Rectal smooth muscle tissue (tissue), 1 donor: ENCODE measurements around the gene UNCX.

Source experiments
- H3K27ac ChIP-seq: one replicate; pipeline ENCODE4 v1.7.0; 2013; ENCODE audit warnings: low read depth, low read length, inconsistent platforms
- H3K27me3 ChIP-seq: one replicate; pipeline ENCODE4 v1.7.0; 2013; ENCODE audit warnings: low read length; ENCODE audit not compliant: control insufficient read depth, insufficient read depth
- H3K36me3 ChIP-seq: one replicate; pipeline ENCODE4 v1.7.0; 2013; ENCODE audit warnings: low read length; ENCODE audit not compliant: control insufficient read depth, insufficient read depth
- H3K4me1 ChIP-seq: one replicate; pipeline ENCODE4 v1.7.0; 2013; ENCODE audit warnings: low read length; ENCODE audit not compliant: control insufficient read depth, insufficient read depth
- H3K4me3 ChIP-seq: one replicate; pipeline ENCODE4 v1.7.0; 2013; ENCODE audit warnings: low read length
- H3K9ac ChIP-seq: one replicate; pipeline ENCODE4 v1.7.0; 2013; ENCODE audit warnings: low read length

UNCX gene

GRCh38 chr7:1237704-1238255, 5.1 kb downstream of the UNCX start:
- H3K4me3 ChIP-seq = no peak overlapping the region
- no peak overlapping the region for H3K9ac ChIP-seq
- no peaks in the 10 kb centered on the region for H3K4me1 ChIP-seq
- peaks cover 57% of the 10 kb centered on the region for H3K27me3 ChIP-seq
- no peaks in the 10 kb centered on the region for H3K36me3 ChIP-seq
- H3K27ac ChIP-seq = no peak overlapping the region

DNA sequence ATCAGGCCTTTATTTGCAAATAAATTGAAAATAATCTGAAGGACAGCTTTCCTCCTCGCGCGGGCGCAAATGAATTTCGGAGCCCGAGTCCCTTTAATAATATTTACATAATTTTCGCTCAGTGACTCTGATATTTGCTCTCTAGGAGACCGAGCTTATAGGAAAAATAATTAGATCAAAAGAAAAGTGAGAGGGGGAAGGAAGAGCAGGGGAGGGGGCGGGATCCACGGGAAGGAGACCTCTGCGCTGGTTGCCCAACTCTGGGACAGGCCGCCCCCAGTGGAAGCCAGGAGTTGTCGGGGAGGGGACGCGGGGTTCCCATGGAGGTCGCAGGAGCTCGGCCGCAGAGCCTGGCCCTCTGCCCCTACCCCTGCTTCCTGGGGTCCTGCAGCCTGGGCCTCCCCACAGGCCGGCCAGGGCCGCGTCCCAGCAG, 5.8 kb downstream of the UNCX start:
- no peaks in the 10 kb centered on the region for H3K4me1 ChIP-seq
- peaks cover 56% of the 10 kb centered on the region for H3K27me3 ChIP-seq
- H3K36me3 ChIP-seq = no peaks in the 10 kb centered on the region
- no peak overlapping the region for H3K9ac ChIP-seq
- no peak overlapping the region for H3K27ac ChIP-seq
- H3K4me3 ChIP-seq = no peak overlapping the region

DNA sequence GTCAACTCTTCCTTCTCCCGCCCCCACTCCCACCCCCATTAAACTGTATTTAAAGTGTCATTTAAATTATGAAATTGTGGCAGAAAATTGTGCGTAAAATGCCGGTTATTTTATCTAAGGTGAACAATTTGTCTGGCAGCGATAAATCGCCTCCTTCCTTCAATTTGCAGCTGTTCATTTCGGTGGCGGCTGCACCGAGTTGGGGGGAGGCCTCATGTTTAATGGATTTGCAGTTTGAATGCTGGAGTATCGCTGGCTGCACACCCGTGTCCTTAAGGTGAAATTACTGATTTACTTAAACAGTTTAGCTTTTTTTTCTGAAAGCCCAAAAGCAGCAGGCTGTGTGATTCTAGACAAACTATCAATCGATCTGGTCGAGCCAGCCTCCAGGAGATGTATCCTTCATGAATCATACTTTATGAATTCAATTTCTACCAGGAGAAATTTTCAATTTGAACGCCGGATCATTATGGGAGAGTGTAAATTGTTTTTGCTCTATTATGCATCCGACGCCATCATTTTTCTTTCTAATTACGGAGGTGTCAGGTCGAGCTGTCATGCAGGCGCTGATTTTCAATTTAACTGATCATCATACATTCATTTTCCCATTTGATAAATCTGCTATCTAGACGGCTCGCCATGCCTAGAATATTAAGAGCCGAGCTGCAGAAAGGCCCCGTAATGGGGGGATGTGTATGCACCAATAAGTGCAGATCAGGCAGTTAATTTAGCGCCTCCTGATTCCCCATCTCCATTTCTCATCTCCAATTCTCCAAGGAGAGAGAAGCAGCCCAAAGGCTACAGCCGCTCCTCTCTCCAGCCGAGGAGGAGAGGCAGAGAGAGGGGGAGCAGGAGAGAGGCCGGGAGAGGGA, 6.5 kb downstream of the UNCX start:
- peaks cover 56% of the 10 kb centered on the region for H3K27me3 ChIP-seq
- H3K4me1 ChIP-seq = no peaks in the 10 kb centered on the region
- H3K27ac ChIP-seq = no peak overlapping the region
- no peak overlapping the region for H3K9ac ChIP-seq
- no peak overlapping the region for H3K4me3 ChIP-seq
- no peaks in the 10 kb centered on the region for H3K36me3 ChIP-seq

DNA sequence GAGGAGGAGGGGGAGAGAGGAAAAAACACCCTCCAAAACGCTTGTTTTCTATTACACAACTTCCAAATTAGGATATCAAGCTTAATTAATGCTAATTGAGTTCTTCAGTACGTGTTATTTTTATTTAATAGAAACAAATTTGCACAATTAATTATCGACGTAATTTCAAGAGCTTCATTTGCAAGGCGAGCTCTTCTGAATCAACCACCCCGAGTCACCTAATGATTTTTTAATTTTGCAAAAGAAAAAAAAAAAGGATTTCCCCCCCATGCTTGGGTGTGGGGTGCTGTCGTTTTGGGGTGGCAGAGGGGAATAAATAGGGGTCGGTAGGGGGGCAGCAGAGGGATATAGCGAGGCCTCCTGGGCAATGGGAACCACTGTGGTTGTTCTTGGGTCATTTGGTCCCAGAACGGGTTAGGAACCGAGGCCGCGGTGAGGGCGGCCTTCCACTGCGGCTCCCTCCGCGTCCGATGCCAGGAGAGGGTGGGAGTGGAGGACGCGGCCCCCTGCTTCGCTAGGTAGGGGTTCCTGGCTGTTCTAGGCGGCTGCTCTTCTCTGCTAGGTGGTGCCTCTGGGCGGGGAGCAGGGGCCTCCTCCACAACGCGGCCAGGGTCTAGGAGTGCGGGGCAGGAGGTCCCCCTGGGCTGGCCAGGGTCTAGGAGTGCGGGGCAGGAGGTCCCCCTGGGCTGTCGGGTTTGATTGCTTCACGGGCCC, 7.3 kb downstream of the UNCX start:
- H3K4me1 ChIP-seq = no peaks in the 10 kb centered on the region
- H3K27me3 ChIP-seq = peaks cover 56% of the 10 kb centered on the region
- no peak overlapping the region for H3K27ac ChIP-seq
- no peak overlapping the region for H3K9ac ChIP-seq
- H3K4me3 ChIP-seq = no peak overlapping the region
- no peaks in the 10 kb centered on the region for H3K36me3 ChIP-seq

DNA sequence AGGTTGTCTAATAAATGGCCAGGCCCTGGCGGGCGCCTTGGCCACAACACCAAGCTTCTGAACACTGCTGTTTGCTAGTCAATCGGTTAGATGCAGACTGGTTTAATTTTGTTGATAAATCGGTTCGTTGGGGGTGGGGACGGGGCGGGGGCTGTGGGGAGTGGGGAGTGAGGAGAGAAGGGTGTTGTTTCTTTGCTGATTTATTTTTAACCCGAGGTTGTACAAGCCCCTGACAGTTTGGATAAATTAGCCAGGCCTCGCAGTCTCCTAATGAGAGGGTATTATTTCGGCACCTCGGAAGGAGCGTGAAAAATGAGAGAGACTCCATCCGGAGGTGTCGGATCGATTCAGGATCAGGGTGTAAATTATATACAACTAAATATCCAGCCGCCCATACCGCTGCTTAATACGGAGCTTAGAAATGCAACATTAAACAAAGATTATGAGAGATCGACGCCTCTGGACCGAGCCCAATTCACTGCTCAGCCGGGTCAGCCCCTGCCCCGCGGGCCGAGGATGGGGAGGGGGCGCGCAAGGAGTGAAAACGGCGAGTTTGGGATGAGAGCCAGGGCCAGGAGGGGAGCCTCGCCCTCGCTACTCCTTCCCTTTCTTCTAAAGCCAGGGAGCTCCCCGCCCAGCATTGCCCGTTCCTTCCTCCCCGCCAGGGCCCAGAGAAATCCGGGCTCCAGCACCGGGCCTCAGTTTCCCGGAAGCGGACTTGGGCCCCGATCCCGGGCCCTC, 8.0 kb downstream of the UNCX start:
- H3K27ac ChIP-seq = no peak overlapping the region
- H3K27me3 ChIP-seq = peaks cover 56% of the 10 kb centered on the region
- H3K9ac ChIP-seq = no peak overlapping the region
- no peak overlapping the region for H3K4me3 ChIP-seq
- H3K4me1 ChIP-seq = no peaks in the 10 kb centered on the region
- H3K36me3 ChIP-seq = no peaks in the 10 kb centered on the region

- Histone ChIP-seq H3K4me3 (no peak overlapping the region), H3K27me3 (peaks cover 55% of the 10 kb centered on the region), H3K9ac (no peak overlapping the region)
These were observed 8.6 kb downstream of the UNCX start for GRCh38 chr7:1241258-1241602.

DNA sequence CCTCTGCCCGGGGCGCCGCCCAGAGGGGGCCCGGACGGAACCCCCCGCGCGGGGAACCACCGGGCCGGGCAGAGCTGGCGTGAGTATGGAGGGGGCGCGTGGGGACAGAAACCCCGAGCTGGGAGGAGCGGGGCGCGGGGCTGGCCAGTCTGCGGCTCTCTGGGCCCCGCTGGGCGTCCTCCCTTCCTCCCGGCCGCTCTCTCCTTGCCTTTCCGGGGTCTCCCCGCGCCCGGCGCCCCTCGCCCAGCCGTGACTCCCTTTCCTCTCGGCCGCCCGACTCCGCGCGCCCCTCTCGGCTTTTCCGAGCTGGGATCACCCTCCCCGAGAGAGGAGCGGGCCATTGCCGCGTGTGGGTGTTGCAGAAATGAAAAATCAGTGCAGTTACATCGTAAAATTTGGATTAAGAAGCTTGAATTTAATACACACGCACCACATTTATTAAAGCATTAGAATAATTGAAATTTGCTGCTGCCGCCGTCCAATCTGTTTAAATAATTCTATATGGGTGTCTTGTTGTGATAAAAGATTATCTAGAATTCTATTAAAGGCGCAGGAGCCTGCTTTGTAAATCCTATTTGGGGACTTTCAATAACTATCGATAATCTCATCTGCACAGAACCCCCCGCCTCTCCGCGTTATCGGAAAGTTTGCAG, 9.1 kb downstream of the UNCX start:
- no peak overlapping the region for H3K27ac ChIP-seq
- H3K36me3 ChIP-seq = no peaks in the 10 kb centered on the region
- H3K4me3 ChIP-seq = no peak overlapping the region
- H3K9ac ChIP-seq = no peak overlapping the region
- no peaks in the 10 kb centered on the region for H3K4me1 ChIP-seq
- peaks cover 58% of the 10 kb centered on the region for H3K27me3 ChIP-seq

More at GRCh38 chr7:1241258-1241602, 8.6 kb downstream of the UNCX start:
- no peaks in the 10 kb centered on the region for H3K4me1 ChIP-seq
- no peaks in the 10 kb centered on the region for H3K36me3 ChIP-seq
- no peak overlapping the region for H3K27ac ChIP-seq

- Histone ChIP-seq H3K27me3 (peaks cover 56% of the 10 kb centered on the region), H3K4me1 (no peaks in the 10 kb centered on the region), H3K27ac (no peak overlapping the region), H3K9ac (no peak overlapping the region), H3K4me3 (no peak overlapping the region), H3K36me3 (no peaks in the 10 kb centered on the region)
These were observed 9.6 kb downstream of the UNCX start for GRCh38 chr7:1242256-1242605.

DNA sequence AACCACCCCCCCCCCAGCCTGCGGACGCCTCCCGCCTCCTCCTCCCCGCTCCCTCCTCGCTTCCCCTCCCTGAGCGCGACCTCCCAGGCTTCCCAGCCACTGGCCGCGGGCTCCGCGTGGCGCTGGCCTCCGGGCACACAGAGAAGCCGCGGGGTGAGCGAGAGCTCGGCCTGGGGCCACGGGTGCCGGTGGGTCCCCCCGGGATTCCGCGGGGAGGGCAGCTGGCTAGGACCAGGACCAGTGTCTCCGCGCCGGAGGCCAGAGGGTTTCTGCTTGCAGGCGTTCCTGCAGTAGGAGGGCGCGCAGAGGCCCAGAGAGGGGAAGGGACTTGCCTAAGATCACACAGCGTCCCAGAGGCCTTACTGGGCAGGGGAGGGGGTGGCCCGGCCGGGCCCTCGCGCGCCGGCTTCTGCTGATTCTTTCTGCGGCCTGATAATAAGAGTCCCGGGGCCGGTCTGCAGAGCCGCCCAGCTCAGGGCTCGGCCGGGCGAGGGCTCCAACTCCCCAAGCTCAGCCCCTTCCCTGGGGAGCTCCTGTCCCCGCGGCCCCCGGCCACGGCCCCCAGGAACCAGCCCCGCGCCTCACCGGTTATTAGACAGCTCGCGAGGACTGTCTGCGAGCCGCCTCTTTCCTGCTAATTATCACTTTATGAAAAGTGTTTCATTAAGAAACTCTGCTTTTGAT, 10.1 kb downstream of the UNCX start:
- peaks cover 56% of the 10 kb centered on the region for H3K27me3 ChIP-seq
- no peak overlapping the region for H3K4me3 ChIP-seq
- H3K36me3 ChIP-seq = no peaks in the 10 kb centered on the region
- no peak overlapping the region for H3K9ac ChIP-seq
- H3K27ac ChIP-seq = no peak overlapping the region
- H3K4me1 ChIP-seq = no peaks in the 10 kb centered on the region

DNA sequence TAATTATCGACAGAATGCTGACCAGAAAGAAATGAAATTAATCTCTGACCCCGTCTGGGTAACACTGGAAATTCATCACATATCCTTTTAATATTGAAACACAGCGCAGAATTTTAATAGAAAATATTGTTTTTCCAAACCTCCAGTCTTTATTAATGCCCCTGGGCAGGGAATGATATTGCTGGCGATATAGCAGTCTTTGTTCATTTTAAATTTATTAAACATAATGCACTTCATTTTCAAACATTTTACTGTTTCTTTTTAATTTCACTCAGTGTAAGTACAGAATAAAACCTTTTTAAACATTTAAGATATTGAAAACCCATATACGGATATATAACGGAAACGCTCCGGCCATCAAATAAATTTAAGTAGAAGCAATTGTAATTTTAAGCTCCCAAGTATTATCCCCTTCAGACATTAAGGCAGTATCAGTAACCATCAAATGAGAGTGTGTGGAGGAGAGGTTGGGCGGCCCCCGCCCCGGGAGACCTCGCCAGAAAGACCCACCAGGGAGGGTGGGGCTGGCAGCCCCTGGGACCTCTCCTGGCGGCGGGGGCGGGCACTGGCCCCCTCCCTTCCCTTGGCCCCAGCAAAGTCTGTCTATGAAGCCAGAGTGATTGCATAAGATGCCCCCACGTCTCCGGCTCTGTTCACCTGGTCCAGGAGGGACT, 10.8 kb downstream of the UNCX start:
- Histone ChIP-seq H3K36me3 (no peaks in the 10 kb centered on the region), H3K27ac (no peak overlapping the region), H3K9ac (no peak overlapping the region), H3K4me3 (no peak overlapping the region), H3K4me1 (no peaks in the 10 kb centered on the region), H3K27me3 (peaks cover 59% of the 10 kb centered on the region)

DNA sequence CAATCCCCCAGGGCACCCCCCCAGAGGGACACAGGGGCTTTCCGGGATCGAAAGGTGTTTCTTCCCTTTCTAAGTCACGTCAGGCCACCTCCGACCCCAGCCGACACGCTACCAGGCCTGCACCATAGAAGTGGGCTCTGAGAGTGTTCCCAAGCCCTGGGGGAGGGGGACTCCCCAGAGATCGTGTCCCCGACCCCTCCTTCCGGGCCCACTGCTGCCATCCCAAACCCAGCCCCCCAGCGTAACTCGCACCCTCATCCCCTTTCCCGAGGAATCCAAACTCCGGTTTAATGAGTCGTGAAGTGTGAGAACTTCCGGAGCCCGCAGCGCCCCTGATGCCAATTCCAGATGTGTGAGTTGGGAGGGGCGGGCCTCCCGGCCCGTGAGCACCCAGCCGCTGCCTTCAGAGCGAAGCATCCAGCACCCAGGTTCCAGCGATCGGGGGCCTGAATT, 11.3 kb downstream of the UNCX start:
- peaks cover 62% of the 10 kb centered on the region for H3K27me3 ChIP-seq
- H3K36me3 ChIP-seq = no peaks in the 10 kb centered on the region
- no peak overlapping the region for H3K27ac ChIP-seq
- no peak overlapping the region for H3K9ac ChIP-seq
- H3K4me1 ChIP-seq = no peaks in the 10 kb centered on the region
- no peak overlapping the region for H3K4me3 ChIP-seq
